GM12878 (cell line): ENCODE results near the gene GPM6B. TPM values are rescaled to one million over a fixed set of nuclear protein-coding genes. Genes with fewer than 3 reads are reported as not detected.

Experiments
- BMI1 ChIP-seq: fragments of 450-650 bp; IDR thresholded peaks from 2 replicates; pipeline ENCODE4 v1.6.1; 2016; ENCODE audit warnings: mild to moderate bottlenecking, moderate library complexity, borderline replicate concordance
- CREM ChIP-seq: IDR thresholded peaks from 2 replicates; pipeline ENCODE4 v1.6.1; 2014; ENCODE audit warnings: antibody characterized with exemption, low read depth
- EED ChIP-seq: sonication (generic); IDR thresholded peaks from 2 replicates; pipeline ENCODE4 v1.6.1; 2016; ENCODE audit warnings: antibody characterized with exemption, low read depth
- EP300 ChIP-seq, 2 experiments: fragments of 150-350 bp in 1 of 2; IDR thresholded peaks; 2 replicates each; pipeline ENCODE4 v1.6.1; 2011 to 2012; ENCODE audit warnings: low read depth in 2 of 2, low read length in 2 of 2, borderline replicate concordance in 1 of 2, improper control_type of control experiment in 1 of 2, inconsistent platforms in 1 of 2; ENCODE audit not compliant: control insufficient read depth in 1 of 2
- FOXK2 ChIP-seq: fragments of 450-650 bp; IDR thresholded peaks from 2 replicates; pipeline ENCODE4 v1.6.1; 2017; ENCODE audit warnings: mild to moderate bottlenecking, moderate library complexity
- MYB ChIP-seq: fragments of 150-350 bp; IDR thresholded peaks from 2 replicates; pipeline ENCODE4 v1.6.1; 2014; ENCODE audit warnings: mild to moderate bottlenecking, low read depth, low read length, borderline replicate concordance
- RCOR1 ChIP-seq: conservative IDR thresholded peaks from 2 replicates; pipeline ENCODE4 v1.6.1; 2012; ENCODE audit warnings: low read depth, low read length, improper control_type of control experiment
- RELB ChIP-seq: fragments of 450-650 bp; IDR thresholded peaks from 2 replicates; pipeline ENCODE4 v1.6.1; 2017; ENCODE audit warnings: low read depth, mild to moderate bottlenecking, moderate library complexity
- SKIL ChIP-seq: fragments of 450-650 bp; IDR thresholded peaks from 2 replicates; pipeline ENCODE4 v1.6.1; 2017; ENCODE audit warnings: mild to moderate bottlenecking, low read depth, inconsistent platforms; ENCODE audit not compliant: poor library complexity, severe bottlenecking
- SMAD5 ChIP-seq: IDR thresholded peaks from 2 replicates; pipeline ENCODE4 v1.6.1; 2016; ENCODE audit warnings: antibody characterized with exemption, low read depth
- SREBF2 ChIP-seq: IDR thresholded peaks from 2 replicates; pipeline ENCODE4 v1.6.1; 2012; ENCODE audit warnings: mild to moderate bottlenecking, low read length
- TCF12 ChIP-seq: IDR thresholded peaks from 2 replicates; pipeline ENCODE4 v1.6.1; 2011; ENCODE audit warnings: low read depth, mild to moderate bottlenecking, low read length
- USF1 ChIP-seq: IDR thresholded peaks from 2 replicates; pipeline ENCODE4 v1.6.1; 2011; ENCODE audit warnings: borderline replicate concordance, low read depth, mild to moderate bottlenecking, moderate library complexity, mixed read lengths, low read length; ENCODE audit not compliant: insufficient read depth; ENCODE audit errors: extremely low read length
- ZBED1 ChIP-seq: IDR thresholded peaks from 2 replicates; pipeline ENCODE4 v1.6.1; 2016; ENCODE audit warnings: borderline replicate concordance
- polyA plus RNA-seq, 11 experiments: library from polyadenylated mRNA; depleted of rRNA in 4 of 11; unstranded in 6 of 11; stranded (reverse) in 5 of 11; fragments of >200 nt; fragmentation: Nextera tagmentation in 4 of 11; fragmentation: Illumina TruSeq in 1 of 11; extraction: Ambion mirVana in 4 of 11; extraction: Trizol in 1 of 11; gene quantifications; 1 replicate in 1 of 11; 2 replicates in 10 of 11; pipeline versions ENCODE4 v1.2.1 to v1.2.3, GENCODE V29; 2011 to 2016; ENCODE audit warnings: inconsistent platforms in 2 of 11, missing spikeins in 2 of 11, low read depth in 1 of 11
- total RNA-seq, 4 experiments: library from RNA; depleted of rRNA in 3 of 4; stranded (reverse); fragments of >200 nt in 3 of 4; fragmentation: Illumina TruSeq in 1 of 4; extraction: Trizol in 1 of 4; gene quantifications; 2 replicates each; pipeline versions ENCODE4 v1.2.1 to v1.2.3, GENCODE V29; 2013 to 2021
- TF ChIP-seq, protein P1 (sequence below): fragments of 450-650 bp; IDR thresholded peaks from 2 replicates; pipeline ENCODE4 v1.6.1; 2016; ENCODE audit warnings: mild to moderate bottlenecking
- TF ChIP-seq, protein P2 (sequence below): fragments of 450-650 bp; IDR thresholded peaks from 2 replicates; pipeline ENCODE4 v1.6.1; 2016; ENCODE audit warnings: mild to moderate bottlenecking, moderate library complexity, borderline replicate concordance
- TF ChIP-seq, protein P3 (sequence below): IDR thresholded peaks from 2 replicates; pipeline ENCODE4 v1.6.1; 2011; ENCODE audit warnings: mild to moderate bottlenecking, low read depth, low read length, moderate library complexity; ENCODE audit not compliant: insufficient replicate concordance

GPM6B gene
- total and polyA plus RNA-seq, 10 of the 15 experiments (the other 5 are each of a cell fraction or from before 2014, with no cell fraction given) = 0.01 to 2.6 (median 0.37) TPM; not detected in 2

DNA sequence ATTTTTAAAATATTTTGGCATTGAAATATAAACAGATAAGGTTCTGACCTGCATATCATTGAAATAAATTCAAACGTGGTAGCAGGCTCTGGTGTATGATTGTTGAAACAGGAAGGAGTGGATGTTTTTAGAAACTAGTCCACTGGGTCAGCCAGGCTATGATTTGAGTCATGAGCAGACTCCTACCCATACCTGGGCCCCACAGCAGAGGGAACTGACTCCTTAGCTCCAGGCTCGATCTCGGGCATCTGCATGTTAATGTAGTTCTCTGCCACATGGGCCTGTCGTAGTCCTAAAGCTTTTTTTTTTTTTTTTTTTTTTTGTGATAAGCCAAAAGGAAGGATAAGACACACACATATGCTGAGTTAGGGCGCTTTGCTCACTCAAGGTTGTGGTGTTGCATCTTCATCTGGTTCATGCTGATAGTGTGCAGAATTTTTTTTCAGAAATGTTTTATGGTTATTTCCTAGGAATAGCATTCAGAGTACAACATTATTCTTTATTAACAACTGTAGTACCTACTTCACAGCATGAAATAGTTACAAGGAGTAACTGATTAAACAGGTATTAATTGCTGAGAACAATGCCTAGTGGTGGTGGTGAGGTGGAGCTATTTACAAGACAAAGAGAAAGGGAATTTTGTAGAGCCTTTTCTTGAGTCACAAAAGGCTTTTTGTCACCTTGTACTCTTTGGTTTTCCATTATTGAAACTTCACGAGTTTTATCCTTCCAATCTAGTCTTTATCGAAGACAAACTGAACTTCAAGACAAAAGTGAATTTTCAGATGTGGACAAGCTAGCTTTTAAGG, 55.1 kb downstream of the GPM6B start (continued):
- TF ChIP-seq RELB (no peak), RCOR1 (no peak), SKIL (no peak), ZBED1 (no peak), EP300 (IDR thresholded peaks at IDR 0.05; ENCODE audit: borderline replicate concordance in 1 of 2, control insufficient read depth in 1 of 2, low read depth in 2 of 2, low read length in 2 of 2) (peak in 1 of 2 experiments; percentile 41; a peak in 1 of 4 replicates), CREM (peak; percentile 34; the same call in 1 of the 2 replicates), USF1 (no peak), BMI1 (no peak), MYB (no peak), TCF12 (0 out of 2 replicates have a peak, but pooled peaks have one; percentile 32), EED (peak; percentile 83), SREBF2 (no peak), FOXK2 (no peak), SMAD5 (no peak)
- TF ChIP-seq, protein P1, sequence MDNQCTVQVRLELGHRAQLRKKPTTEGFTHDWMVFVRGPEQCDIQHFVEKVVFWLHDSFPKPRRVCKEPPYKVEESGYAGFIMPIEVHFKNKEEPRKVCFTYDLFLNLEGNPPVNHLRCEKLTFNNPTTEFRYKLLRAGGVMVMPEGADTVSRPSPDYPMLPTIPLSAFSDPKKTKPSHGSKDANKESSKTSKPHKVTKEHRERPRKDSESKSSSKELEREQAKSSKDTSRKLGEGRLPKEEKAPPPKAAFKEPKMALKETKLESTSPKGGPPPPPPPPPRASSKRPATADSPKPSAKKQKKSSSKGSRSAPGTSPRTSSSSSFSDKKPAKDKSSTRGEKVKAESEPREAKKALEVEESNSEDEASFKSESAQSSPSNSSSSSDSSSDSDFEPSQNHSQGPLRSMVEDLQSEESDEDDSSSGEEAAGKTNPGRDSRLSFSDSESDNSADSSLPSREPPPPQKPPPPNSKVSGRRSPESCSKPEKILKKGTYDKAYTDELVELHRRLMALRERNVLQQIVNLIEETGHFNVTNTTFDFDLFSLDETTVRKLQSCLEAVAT = no peak
- TF ChIP-seq, protein P2, sequence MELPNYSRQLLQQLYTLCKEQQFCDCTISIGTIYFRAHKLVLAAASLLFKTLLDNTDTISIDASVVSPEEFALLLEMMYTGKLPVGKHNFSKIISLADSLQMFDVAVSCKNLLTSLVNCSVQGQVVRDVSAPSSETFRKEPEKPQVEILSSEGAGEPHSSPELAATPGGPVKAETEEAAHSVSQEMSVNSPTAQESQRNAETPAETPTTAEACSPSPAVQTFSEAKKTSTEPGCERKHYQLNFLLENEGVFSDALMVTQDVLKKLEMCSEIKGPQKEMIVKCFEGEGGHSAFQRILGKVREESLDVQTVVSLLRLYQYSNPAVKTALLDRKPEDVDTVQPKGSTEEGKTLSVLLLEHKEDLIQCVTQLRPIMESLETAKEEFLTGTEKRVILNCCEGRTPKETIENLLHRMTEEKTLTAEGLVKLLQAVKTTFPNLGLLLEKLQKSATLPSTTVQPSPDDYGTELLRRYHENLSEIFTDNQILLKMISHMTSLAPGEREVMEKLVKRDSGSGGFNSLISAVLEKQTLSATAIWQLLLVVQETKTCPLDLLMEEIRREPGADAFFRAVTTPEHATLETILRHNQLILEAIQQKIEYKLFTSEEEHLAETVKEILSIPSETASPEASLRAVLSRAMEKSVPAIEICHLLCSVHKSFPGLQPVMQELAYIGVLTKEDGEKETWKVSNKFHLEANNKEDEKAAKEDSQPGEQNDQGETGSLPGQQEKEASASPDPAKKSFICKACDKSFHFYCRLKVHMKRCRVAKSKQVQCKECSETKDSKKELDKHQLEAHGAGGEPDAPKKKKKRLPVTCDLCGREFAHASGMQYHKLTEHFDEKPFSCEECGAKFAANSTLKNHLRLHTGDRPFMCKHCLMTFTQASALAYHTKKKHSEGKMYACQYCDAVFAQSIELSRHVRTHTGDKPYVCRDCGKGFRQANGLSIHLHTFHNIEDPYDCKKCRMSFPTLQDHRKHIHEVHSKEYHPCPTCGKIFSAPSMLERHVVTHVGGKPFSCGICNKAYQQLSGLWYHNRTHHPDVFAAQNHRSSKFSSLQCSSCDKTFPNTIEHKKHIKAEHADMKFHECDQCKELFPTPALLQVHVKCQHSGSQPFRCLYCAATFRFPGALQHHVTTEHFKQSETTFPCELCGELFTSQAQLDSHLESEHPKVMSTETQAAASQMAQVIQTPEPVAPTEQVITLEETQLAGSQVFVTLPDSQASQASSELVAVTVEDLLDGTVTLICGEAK = no peak
- TF ChIP-seq, protein P3, sequence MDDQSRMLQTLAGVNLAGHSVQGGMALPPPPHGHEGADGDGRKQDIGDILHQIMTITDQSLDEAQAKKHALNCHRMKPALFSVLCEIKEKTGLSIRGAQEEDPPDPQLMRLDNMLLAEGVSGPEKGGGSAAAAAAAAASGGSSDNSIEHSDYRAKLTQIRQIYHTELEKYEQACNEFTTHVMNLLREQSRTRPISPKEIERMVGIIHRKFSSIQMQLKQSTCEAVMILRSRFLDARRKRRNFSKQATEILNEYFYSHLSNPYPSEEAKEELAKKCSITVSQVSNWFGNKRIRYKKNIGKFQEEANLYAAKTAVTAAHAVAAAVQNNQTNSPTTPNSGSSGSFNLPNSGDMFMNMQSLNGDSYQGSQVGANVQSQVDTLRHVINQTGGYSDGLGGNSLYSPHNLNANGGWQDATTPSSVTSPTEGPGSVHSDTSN = no peak
